ENCODE data around the gene P2RX6. TPM values are rescaled to one million over a fixed set of nuclear protein-coding genes. Genes with fewer than 3 reads are reported as not detected.
A peak's percentile ranks its signal among the peaks of the same experiment; 100 is the strongest.

Gene P2RX6
- total RNA-seq, 1 donor from 2014 or later = 0.45 TPM

GRCh38 chr22:21016644-21017420 lies 1.9 kb downstream of the P2RX6 start:
- no peak for FAIRE-seq

GRCh38 chr22:21018314-21018713 lies 3.3 kb downstream of the P2RX6 start:
- Histone ChIP-seq H4K20me1 (ENCODE audit: insufficient read depth, low read length) (no peaks in the 10 kb centered on the region), H3K9me3 (ENCODE audit: insufficient read depth, low read depth, low read length) (no peaks in the 10 kb centered on the region), H3K9ac (ENCODE audit: low read length) (no peak overlapping the region), H2AFZ (ENCODE audit: low read depth, low read length) (no peak overlapping the region), H3K4me3 (ENCODE audit: insufficient read depth, low read depth, low read length) (no peak overlapping the region), H3K4me2 (ENCODE audit: low read length) (no peak overlapping the region), H3K27ac (ENCODE audit: low read depth, low read length) (no peak overlapping the region), H3K4me1 (ENCODE audit: insufficient read depth, low read length) (peaks cover 21% of the 10 kb centered on the region), H3K79me2 (ENCODE audit: insufficient read depth, low read length) (no peaks in the 10 kb centered on the region), H3K36me3 (ENCODE audit: insufficient read depth, low read length) (no peaks in the 10 kb centered on the region), H3K27me3 (ENCODE audit: insufficient read depth, low read length) (no peaks in the 10 kb centered on the region)
- H3K36me3 Mint-ChIP-seq (ENCODE audit: low read depth, unreplicated experiment) = peaks cover 3% of the 10 kb centered on the region
- no peak for TF ChIP-seq EZH2 (IDR thresholded peaks at IDR 0.05; ENCODE audit: insufficient read depth, low read length)
- no peak for TF ChIP-seq CTCF (IDR thresholded peaks at IDR 0.05; ENCODE audit: insufficient read depth, low read depth, low read length)
- peaks cover 8% of the 10 kb centered on the region for H3K9me3 Mint-ChIP-seq (ENCODE audit: unreplicated experiment)
- H3K27ac Mint-ChIP-seq (ENCODE audit: unreplicated experiment) = no peak overlapping the region
- DNase-seq (ENCODE audit: low read depth) (no peak), FAIRE-seq (no peak)
- H3K4me1 Mint-ChIP-seq (ENCODE audit: low read depth, unreplicated experiment) = peaks cover 8% of the 10 kb centered on the region
- peaks cover 29% of the 10 kb centered on the region for H3K27me3 Mint-ChIP-seq (ENCODE audit: low read depth, unreplicated experiment)
- no peak overlapping the region for H3K4me3 Mint-ChIP-seq (ENCODE audit: unreplicated experiment)

More at GRCh38 chr22:21016644-21017420, 1.9 kb downstream of the P2RX6 start:
- peak overlapping the region; percentile 77 for H3K27ac Mint-ChIP-seq (ENCODE audit: unreplicated experiment)
- Histone ChIP-seq H3K4me3 (ENCODE audit: insufficient read depth, low read depth, low read length) (no peak overlapping the region), H3K36me3 (ENCODE audit: insufficient read depth, low read length) (no peaks in the 10 kb centered on the region), H4K20me1 (ENCODE audit: insufficient read depth, low read length) (no peaks in the 10 kb centered on the region), H3K9me3 (ENCODE audit: insufficient read depth, low read depth, low read length) (no peaks in the 10 kb centered on the region), H3K4me2 (ENCODE audit: low read length) (no peak overlapping the region), H3K27ac (ENCODE audit: low read depth, low read length) (no peak overlapping the region), H2AFZ (ENCODE audit: low read depth, low read length) (no peak overlapping the region), H3K9ac (ENCODE audit: low read length) (no peak overlapping the region), H3K4me1 (ENCODE audit: insufficient read depth, low read length) (peaks cover 21% of the 10 kb centered on the region), H3K27me3 (ENCODE audit: insufficient read depth, low read length) (no peaks in the 10 kb centered on the region), H3K79me2 (ENCODE audit: insufficient read depth, low read length) (no peaks in the 10 kb centered on the region)
- peaks cover 3% of the 10 kb centered on the region for H3K36me3 Mint-ChIP-seq (ENCODE audit: low read depth, unreplicated experiment)
- peaks cover 8% of the 10 kb centered on the region for H3K9me3 Mint-ChIP-seq (ENCODE audit: unreplicated experiment)
- H3K4me1 Mint-ChIP-seq (ENCODE audit: low read depth, unreplicated experiment) = peaks cover 8% of the 10 kb centered on the region
- DNase-seq (ENCODE audit: low read depth) = no peak
- peaks cover 26% of the 10 kb centered on the region for H3K27me3 Mint-ChIP-seq (ENCODE audit: low read depth, unreplicated experiment)
- TF ChIP-seq EZH2 (IDR thresholded peaks at IDR 0.05; ENCODE audit: insufficient read depth, low read length) = no peak
- no peak for TF ChIP-seq CTCF (IDR thresholded peaks at IDR 0.05; ENCODE audit: insufficient read depth, low read depth, low read length)
- H3K4me3 Mint-ChIP-seq (ENCODE audit: unreplicated experiment) = peak overlapping the region; percentile 40

Data from astrocyte (in vitro differentiated cells and primary cell).